Measurements from ENCODE around the gene RSPH1.

DNA sequence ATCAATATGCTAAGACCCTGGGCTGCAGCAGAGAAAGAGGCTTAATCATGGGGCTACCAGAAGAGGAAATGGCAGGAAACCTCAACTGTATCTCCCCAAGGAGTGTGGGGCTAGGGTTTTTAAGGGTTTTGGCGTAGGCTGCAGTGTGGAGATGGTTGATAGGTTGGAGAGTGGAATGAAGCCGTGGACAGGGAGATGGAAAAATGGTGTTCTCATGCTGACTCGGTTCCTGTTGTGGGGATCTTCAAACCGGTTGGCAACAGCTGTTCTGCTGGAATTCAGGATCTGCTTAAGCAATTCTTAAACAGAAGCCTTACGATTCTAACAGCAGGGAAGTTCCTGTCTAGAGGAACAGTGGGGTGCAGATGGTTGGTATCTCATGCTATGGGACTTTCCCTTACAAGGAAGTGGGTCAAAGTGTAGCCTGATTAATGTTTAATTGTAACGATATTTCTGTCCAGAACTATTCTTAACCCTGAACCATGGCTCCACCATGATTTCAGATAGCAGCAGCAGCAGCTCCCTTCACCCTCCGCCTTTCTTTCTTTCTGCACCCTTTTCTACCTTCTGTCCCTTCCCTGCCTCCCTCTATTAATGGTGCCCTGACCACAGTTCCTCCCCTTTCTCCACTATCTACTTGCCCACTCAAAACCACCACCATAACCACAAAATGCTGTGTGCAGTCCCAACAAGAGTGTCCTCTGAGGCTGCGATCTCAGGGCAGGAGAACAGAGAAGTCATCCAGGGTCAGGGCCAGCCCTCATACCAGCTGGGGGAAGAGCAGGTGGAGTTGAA is 30.8 kb downstream of the RSPH1 start:
- TF ChIP-seq CTCF (IDR thresholded peaks at IDR 0.05 in 2 of 3, conservative IDR thresholded peaks at IDR 0.05 in 1 of 3; ENCODE audit: borderline replicate concordance in 1 of 3, insufficient read depth in 1 of 3, low read depth in 2 of 3, low read length in 2 of 3) = no peak
- no peak for TF ChIP-seq ZFX (IDR thresholded peaks at IDR 0.05)
- TF ChIP-seq JUND (IDR thresholded peaks at IDR 0.05) = no peak
- no peak for TF ChIP-seq POLR2AphosphoS5 (IDR thresholded peaks at IDR 0.05; ENCODE audit: low read depth, low read length)
- no peak for TF ChIP-seq MAX (IDR thresholded peaks at IDR 0.05)
- TF ChIP-seq SP1 (IDR thresholded peaks at IDR 0.05; ENCODE audit: low read depth) = no peak
- TF ChIP-seq TCF7L2 (IDR thresholded peaks at IDR 0.05; ENCODE audit: borderline replicate concordance, extremely low read depth, insufficient read depth, insufficient read length) = no peak
- no peak for TF ChIP-seq ELF1 (IDR thresholded peaks at IDR 0.05; ENCODE audit: borderline replicate concordance, low read depth)
- TF ChIP-seq POLR2A (IDR thresholded peaks at IDR 0.05; ENCODE audit: borderline replicate concordance, extremely low read depth, insufficient read depth, insufficient read length) = no peak
- TF ChIP-seq CEBPB (IDR thresholded peaks at IDR 0.05; ENCODE audit: low read depth) = no peak
- no peak for TF ChIP-seq EZH2 (IDR thresholded peaks at IDR 0.05)
- TF ChIP-seq, protein P1, sequence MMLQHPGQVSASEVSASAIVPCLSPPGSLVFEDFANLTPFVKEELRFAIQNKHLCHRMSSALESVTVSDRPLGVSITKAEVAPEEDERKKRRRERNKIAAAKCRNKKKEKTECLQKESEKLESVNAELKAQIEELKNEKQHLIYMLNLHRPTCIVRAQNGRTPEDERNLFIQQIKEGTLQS (IDR thresholded peaks at IDR 0.05) = no peak
